Mesenchymal stem cell (in vitro differentiated cells and primary cell): ENCODE measurements around the gene ELMO1.

Source experiments
- DNase-seq: peaks from one replicate; pipeline ENCODE4 v3.0.0-alpha.2; 2013
- H2AFZ ChIP-seq: one replicate; pipeline ENCODE4 v1.6.1; 2013; ENCODE audit warnings: low read depth, mild to moderate bottlenecking, control low read depth, inconsistent platforms, low read length, moderate library complexity
- H2AK5ac ChIP-seq: 2 replicates; pipeline ENCODE4 v1.6.1; 2013; ENCODE audit warnings: low read length, moderate library complexity, mild to moderate bottlenecking, inconsistent platforms; ENCODE audit not compliant: severe bottlenecking
- H2BK120ac ChIP-seq: one replicate; pipeline ENCODE4 v1.6.1; 2013; ENCODE audit warnings: low read depth, mild to moderate bottlenecking, inconsistent platforms, low read length, moderate library complexity
- H2BK12ac ChIP-seq, 2 experiments: one replicate each; pipeline ENCODE4 v1.6.1; 2013; ENCODE audit warnings: inconsistent platforms in 2 of 2, low read length in 2 of 2, mild to moderate bottlenecking in 2 of 2, moderate library complexity in 2 of 2, control low read depth in 1 of 2
- H2BK15ac ChIP-seq: one replicate; pipeline ENCODE4 v1.6.1; 2013; ENCODE audit warnings: mild to moderate bottlenecking, low read depth, inconsistent platforms; ENCODE audit not compliant: poor library complexity, severe bottlenecking
- H2BK5ac ChIP-seq: 2 replicates; pipeline ENCODE4 v1.6.1; 2013; ENCODE audit warnings: low read depth, mild to moderate bottlenecking, low read length, control low read depth, inconsistent platforms; ENCODE audit not compliant: poor library complexity, severe bottlenecking
- H3K14ac ChIP-seq, 2 experiments: one replicate each; pipeline ENCODE4 v1.6.1; 2013; ENCODE audit warnings: inconsistent platforms in 2 of 2, low read length in 2 of 2, control low read depth in 1 of 2, mild to moderate bottlenecking in 1 of 2, moderate library complexity in 1 of 2
- H3K18ac ChIP-seq, 2 experiments: one replicate each; pipeline ENCODE4 v1.6.1; 2013; ENCODE audit warnings: inconsistent platforms in 2 of 2, low read length in 2 of 2, control low read depth in 1 of 2, low read depth in 1 of 2, mild to moderate bottlenecking in 1 of 2
- H3K23ac ChIP-seq, 2 experiments: one replicate each; pipeline ENCODE4 v1.6.1; 2013; ENCODE audit warnings: inconsistent platforms in 2 of 2, low read length in 2 of 2, mild to moderate bottlenecking in 2 of 2, moderate library complexity in 2 of 2, control low read depth in 1 of 2
- H3K27ac ChIP-seq: 2 replicates; pipeline ENCODE4 v1.5.1; 2013; ENCODE audit warnings: mild to moderate bottlenecking, moderate library complexity, low read length, control low read depth, inconsistent platforms; ENCODE audit not compliant: poor library complexity, severe bottlenecking
- H3K27me3 ChIP-seq, 2 experiments: 2 replicates each; pipeline versions ENCODE4 v1.6.1 to v1.7.0; 2013; ENCODE audit warnings: low read length in 2 of 2, mild to moderate bottlenecking in 2 of 2, moderate library complexity in 2 of 2, control low read depth in 1 of 2, inconsistent platforms in 1 of 2; ENCODE audit not compliant: control insufficient read depth in 1 of 2, insufficient read depth in 1 of 2
- H3K36me3 ChIP-seq, 2 experiments: 2 replicates each; pipeline versions ENCODE4 v1.6.1 to v1.7.0; 2013; ENCODE audit warnings: low read length in 2 of 2, control low read depth in 1 of 2, inconsistent platforms in 1 of 2, low read depth in 1 of 2, mild to moderate bottlenecking in 1 of 2; ENCODE audit not compliant: insufficient read depth in 2 of 2, control insufficient read depth in 1 of 2
- H3K4ac ChIP-seq, 2 experiments: one replicate each; pipeline ENCODE4 v1.6.1; 2013; ENCODE audit warnings: inconsistent platforms in 2 of 2, low read length in 2 of 2, mild to moderate bottlenecking in 2 of 2, moderate library complexity in 2 of 2, control low read depth in 1 of 2, low read depth in 1 of 2
- H3K4me1 ChIP-seq: 2 replicates; pipeline ENCODE4 v1.6.1; 2013; ENCODE audit warnings: low read depth, low read length, control low read depth; ENCODE audit not compliant: control insufficient read depth, insufficient read depth
- H3K4me2 ChIP-seq: 2 replicates; pipeline ENCODE4 v1.6.1; 2013; ENCODE audit warnings: low read length, mild to moderate bottlenecking, inconsistent platforms; ENCODE audit not compliant: poor library complexity, severe bottlenecking
- H3K4me3 ChIP-seq, 2 experiments: 2 replicates each; pipeline versions ENCODE4 v1.5.1 to v1.7.0; 2013; ENCODE audit warnings: low read length in 2 of 2, mild to moderate bottlenecking in 2 of 2, control low read depth in 1 of 2, low read depth in 1 of 2; ENCODE audit not compliant: insufficient read depth in 1 of 2
- H3K79me1 ChIP-seq: replicated peaks from 2 replicates; pipeline ENCODE4 v1.6.1; 2013; ENCODE audit warnings: mild to moderate bottlenecking, control low read depth, low read length, inconsistent platforms; ENCODE audit not compliant: poor library complexity, severe bottlenecking
- H3K9ac ChIP-seq: 2 replicates; pipeline ENCODE4 v1.7.0; 2013; ENCODE audit warnings: mild to moderate bottlenecking, low read length, moderate library complexity
- H3K9me3 ChIP-seq: 2 replicates; pipeline ENCODE4 v1.7.0; 2013; ENCODE audit warnings: mild to moderate bottlenecking, low read length; ENCODE audit not compliant: control insufficient read depth
- H4K8ac ChIP-seq: one replicate; pipeline ENCODE4 v1.6.1; 2013; ENCODE audit warnings: inconsistent platforms, mild to moderate bottlenecking, low read length, moderate library complexity
- H4K91ac ChIP-seq: one replicate; pipeline ENCODE4 v1.6.1; 2013; ENCODE audit warnings: mild to moderate bottlenecking, low read length, inconsistent platforms
- WGBS: methylation state at CpG from one replicate; pipeline ENCODE4 v1.1.7; 2013; ENCODE audit warnings: mixed read lengths; 5-methylcytosine and 5-hydroxymethylcytosine counted together

Gene ELMO1

GRCh38 chr7:37048674-37049073, 400.0 kb downstream of the ELMO1 start:
- no peak overlapping the region for H3K4me2 ChIP-seq
- no peak overlapping the region for H3K23ac ChIP-seq
- H3K27ac ChIP-seq = no peak overlapping the region
- H2BK15ac ChIP-seq = no peak overlapping the region
- no peak overlapping the region for H3K4ac ChIP-seq
- no peak overlapping the region for H3K14ac ChIP-seq
- no peak overlapping the region for H2BK120ac ChIP-seq
- H3K9me3 ChIP-seq = no peaks in the 10 kb centered on the region
- H3K9ac ChIP-seq = no peak overlapping the region
- 80% methylated on average over 2 of the region's 3 CpGs for WGBS
- H3K79me1 ChIP-seq = no peaks in the 10 kb centered on the region
- no peak overlapping the region for H2BK5ac ChIP-seq
- H3K27me3 ChIP-seq = no peaks in the 10 kb centered on the region
- H2BK12ac ChIP-seq = no peak overlapping the region
- H3K36me3 ChIP-seq = no peaks in the 10 kb centered on the region
- H2AK5ac ChIP-seq = no peak overlapping the region
- H3K18ac ChIP-seq = no peak overlapping the region
- no peak for DNase-seq
- H4K91ac ChIP-seq = no peak overlapping the region
- H3K4me1 ChIP-seq = no peaks in the 10 kb centered on the region
- H3K4me3 ChIP-seq = no peak overlapping the region
- H2AFZ ChIP-seq = no peak overlapping the region
- no peak overlapping the region for H4K8ac ChIP-seq

GRCh38 chr7:37047260-37047659, 401.4 kb downstream of the ELMO1 start:
- 82% methylated on average over 5 of the region's 6 CpGs for WGBS
- DNase-seq = no peak

GRCh38 chr7:37046531-37047079, 402.1 kb downstream of the ELMO1 start:
- no peak overlapping the region for H2AK5ac ChIP-seq

More at GRCh38 chr7:37047260-37047659, 401.4 kb downstream of the ELMO1 start:
- Histone ChIP-seq H3K23ac (no peak overlapping the region), H2BK120ac (no peak overlapping the region), H3K27ac (no peak overlapping the region), H3K4me1 (no peaks in the 10 kb centered on the region), H3K79me1 (no peaks in the 10 kb centered on the region), H3K9ac (no peak overlapping the region), H2BK15ac (no peak overlapping the region), H2BK5ac (no peak overlapping the region), H3K27me3 (no peaks in the 10 kb centered on the region), H3K9me3 (no peaks in the 10 kb centered on the region), H3K4me3 (no peak overlapping the region), H3K4ac (no peak overlapping the region), H4K91ac (peak overlapping the region; percentile 39), H3K4me2 (no peak overlapping the region), H2AK5ac (no peak overlapping the region), H3K36me3 (no peaks in the 10 kb centered on the region), H2BK12ac (no peak overlapping the region), H3K14ac (no peak overlapping the region), H4K8ac (no peak overlapping the region), H2AFZ (no peak overlapping the region), H3K18ac (no peak overlapping the region)

GRCh38 chr7:37045681-37046179, 402.9 kb downstream of the ELMO1 start:
- Histone ChIP-seq H3K9ac (no peak overlapping the region), H2AFZ (no peak overlapping the region), H3K4ac (no peak overlapping the region), H3K4me2 (no peak overlapping the region), H3K9me3 (no peaks in the 10 kb centered on the region), H2BK5ac (no peak overlapping the region), H2BK12ac (no peak overlapping the region), H2AK5ac (no peak overlapping the region), H2BK120ac (no peak overlapping the region), H3K4me1 (no peaks in the 10 kb centered on the region), H3K14ac (no peak overlapping the region), H3K4me3 (no peak overlapping the region), H3K36me3 (no peaks in the 10 kb centered on the region), H3K27ac (no peak overlapping the region), H4K91ac (no peak overlapping the region), H3K27me3 (no peaks in the 10 kb centered on the region), H3K18ac (no peak overlapping the region), H2BK15ac (no peak overlapping the region), H4K8ac (no peak overlapping the region), H3K79me1 (no peaks in the 10 kb centered on the region), H3K23ac (no peak overlapping the region)
- 72% methylated on average over 2 of the region's 2 CpGs for WGBS
- no peak for DNase-seq

More at GRCh38 chr7:37046531-37047079, 402.1 kb downstream of the ELMO1 start:
- 89% methylated on average over 1 of the region's 2 CpGs for WGBS
- Histone ChIP-seq H3K9ac (no peak overlapping the region), H3K4me2 (no peak overlapping the region), H2BK15ac (no peak overlapping the region), H4K8ac (no peak overlapping the region), H3K4ac (no peak overlapping the region), H2BK5ac (no peak overlapping the region), H3K4me1 (no peaks in the 10 kb centered on the region), H3K9me3 (no peaks in the 10 kb centered on the region), H3K36me3 (no peaks in the 10 kb centered on the region), H3K14ac (no peak overlapping the region), H3K27ac (no peak overlapping the region), H3K18ac (no peak overlapping the region), H2AFZ (no peak overlapping the region), H3K79me1 (no peaks in the 10 kb centered on the region), H3K23ac (no peak overlapping the region), H2BK120ac (no peak overlapping the region), H3K4me3 (no peak overlapping the region), H3K27me3 (no peaks in the 10 kb centered on the region), H2BK12ac (no peak overlapping the region), H4K91ac (no peak overlapping the region)
- no peak for DNase-seq
